ENCODE data around the gene MYO10.

MYO10 gene

GRCh38 chr5:16899171-16899570 is 36.9 kb downstream of the MYO10 start:
- Histone ChIP-seq H3K4me2 (ENCODE audit: insufficient read depth, low read length) (no peak overlapping the region), H3K27ac (ENCODE audit: low read length) (no peak overlapping the region), H3K4me3 (ENCODE audit: low read depth in 1 of 2, low read length in 2 of 2) (no peak overlapping the region), H3K36me3 (ENCODE audit: insufficient read depth, low read length) (no peaks in the 10 kb centered on the region), H3K4me1 (ENCODE audit: insufficient read depth, low read length) (no peaks in the 10 kb centered on the region), H3K79me2 (ENCODE audit: insufficient read depth, low read length) (no peaks in the 10 kb centered on the region), H3K9me3 (ENCODE audit: insufficient read depth, low read length, severe bottlenecking) (no peaks in the 10 kb centered on the region), H4K20me1 (ENCODE audit: insufficient read depth, low read length) (no peaks in the 10 kb centered on the region), H2AFZ (ENCODE audit: low read depth, low read length) (no peak overlapping the region), H3K27me3 (ENCODE audit: insufficient read depth, low read length, poor library complexity) (no peaks in the 10 kb centered on the region), H3K9ac (ENCODE audit: low read depth, low read length) (no peak overlapping the region)
- DNase-seq (no peak), ATAC-seq (ENCODE audit: insufficient read depth, low read depth) (no peak)
- TF ChIP-seq CTCF (IDR thresholded peaks at IDR 0.05; ENCODE audit: borderline replicate concordance, extremely low read depth, low read length, poor library complexity, severe bottlenecking): no peak
- TF ChIP-seq EZH2 (IDR thresholded peaks at IDR 0.05; ENCODE audit: borderline replicate concordance, low read depth, low read length, severe bottlenecking): no peak

- DNase-seq (no peak), ATAC-seq (ENCODE audit: insufficient read depth, low read depth) (no peak)
- TF ChIP-seq EZH2 (IDR thresholded peaks at IDR 0.05; ENCODE audit: borderline replicate concordance, low read depth, low read length, severe bottlenecking) (no peak), CTCF (IDR thresholded peaks at IDR 0.05; ENCODE audit: borderline replicate concordance, extremely low read depth, low read length, poor library complexity, severe bottlenecking) (no peak)
- H3K4me3 ChIP-seq (ENCODE audit: low read depth in 1 of 2, low read length in 2 of 2): no peak overlapping the region
- no peak overlapping the region for H3K4me2 ChIP-seq (ENCODE audit: insufficient read depth, low read length)
- no peaks in the 10 kb centered on the region for H3K4me1 ChIP-seq (ENCODE audit: insufficient read depth, low read length)
- H3K27me3 ChIP-seq (ENCODE audit: insufficient read depth, low read length, poor library complexity): no peaks in the 10 kb centered on the region
- H3K9me3 ChIP-seq (ENCODE audit: insufficient read depth, low read length, severe bottlenecking): no peaks in the 10 kb centered on the region
- no peaks in the 10 kb centered on the region for H3K36me3 ChIP-seq (ENCODE audit: insufficient read depth, low read length)
- no peak overlapping the region for H3K9ac ChIP-seq (ENCODE audit: low read depth, low read length)
- H4K20me1 ChIP-seq (ENCODE audit: insufficient read depth, low read length): no peaks in the 10 kb centered on the region
- H3K27ac ChIP-seq (ENCODE audit: low read length): no peak overlapping the region
- H3K79me2 ChIP-seq (ENCODE audit: insufficient read depth, low read length): no peaks in the 10 kb centered on the region
- H2AFZ ChIP-seq (ENCODE audit: low read depth, low read length): no peak overlapping the region
These were observed 38.3 kb downstream of the MYO10 start for GRCh38 chr5:16897800-16898199.

GRCh38 chr5:16897284-16897704 is 38.8 kb downstream of the MYO10 start:
- Histone ChIP-seq H3K79me2 (ENCODE audit: insufficient read depth, low read length) (no peaks in the 10 kb centered on the region), H3K9me3 (ENCODE audit: insufficient read depth, low read length, severe bottlenecking) (no peaks in the 10 kb centered on the region), H4K20me1 (ENCODE audit: insufficient read depth, low read length) (no peaks in the 10 kb centered on the region), H3K4me2 (ENCODE audit: insufficient read depth, low read length) (no peak overlapping the region), H2AFZ (ENCODE audit: low read depth, low read length) (no peak overlapping the region), H3K27ac (ENCODE audit: low read length) (no peak overlapping the region), H3K4me3 (ENCODE audit: low read depth in 1 of 2, low read length in 2 of 2) (no peak overlapping the region), H3K36me3 (ENCODE audit: insufficient read depth, low read length) (no peaks in the 10 kb centered on the region), H3K27me3 (ENCODE audit: insufficient read depth, low read length, poor library complexity) (no peaks in the 10 kb centered on the region), H3K9ac (ENCODE audit: low read depth, low read length) (no peak overlapping the region), H3K4me1 (ENCODE audit: insufficient read depth, low read length) (no peaks in the 10 kb centered on the region)
- DNase-seq (no peak), ATAC-seq (ENCODE audit: insufficient read depth, low read depth) (no peak)
- TF ChIP-seq CTCF (IDR thresholded peaks at IDR 0.05; ENCODE audit: borderline replicate concordance, extremely low read depth, low read length, poor library complexity, severe bottlenecking): no peak
- TF ChIP-seq EZH2 (IDR thresholded peaks at IDR 0.05; ENCODE audit: borderline replicate concordance, low read depth, low read length, severe bottlenecking): no peak

- Histone ChIP-seq H3K9ac (ENCODE audit: low read depth, low read length) (no peak overlapping the region), H3K4me1 (ENCODE audit: insufficient read depth, low read length) (no peaks in the 10 kb centered on the region), H3K9me3 (ENCODE audit: insufficient read depth, low read length, severe bottlenecking) (no peaks in the 10 kb centered on the region), H4K20me1 (ENCODE audit: insufficient read depth, low read length) (no peaks in the 10 kb centered on the region), H3K4me2 (ENCODE audit: insufficient read depth, low read length) (no peak overlapping the region), H3K79me2 (ENCODE audit: insufficient read depth, low read length) (no peaks in the 10 kb centered on the region), H3K27ac (ENCODE audit: low read length) (no peak overlapping the region), H3K27me3 (ENCODE audit: insufficient read depth, low read length, poor library complexity) (no peaks in the 10 kb centered on the region), H3K36me3 (ENCODE audit: insufficient read depth, low read length) (no peaks in the 10 kb centered on the region), H3K4me3 (ENCODE audit: low read depth in 1 of 2, low read length in 2 of 2) (no peak overlapping the region), H2AFZ (ENCODE audit: low read depth, low read length) (no peak overlapping the region)
- DNase-seq (no peak), ATAC-seq (ENCODE audit: insufficient read depth, low read depth) (no peak)
- no peak for TF ChIP-seq CTCF (IDR thresholded peaks at IDR 0.05; ENCODE audit: borderline replicate concordance, extremely low read depth, low read length, poor library complexity, severe bottlenecking)
- TF ChIP-seq EZH2 (IDR thresholded peaks at IDR 0.05; ENCODE audit: borderline replicate concordance, low read depth, low read length, severe bottlenecking): no peak
These were observed 39.3 kb downstream of the MYO10 start for GRCh38 chr5:16896767-16897166.
